Measurements from ENCODE around the gene OR8B8.

The OR8B8 gene

GRCh38 chr11:124445646-124446150 is at the start of gene OR8B8:
TSS of gene OR8B8 (minus strand) at chr11:124445696. CDS start at chr11:124441085, 4,611 bp downstream.
- Histone ChIP-seq H3K9ac (ENCODE audit: low read depth, low read length) (no peak within 1 kb of the TSS), H3K9me3 (ENCODE audit: insufficient read depth, low read depth, low read length) (no peaks in the 10 kb centered on the region), H3K36me3 (ENCODE audit: insufficient read depth, low read depth, low read length) (no peaks in the 10 kb centered on the region), H3K27me3 (ENCODE audit: insufficient read depth, low read length) (no peaks in the 10 kb centered on the region), H3K27ac (ENCODE audit: low read length) (no peak within 1 kb of the TSS), H3K4me3 (ENCODE audit: low read length) (no peak within 1 kb of the TSS), H3K4me1 (ENCODE audit: insufficient read depth, low read length) (no peaks in the 10 kb centered on the region)

GRCh38 chr11:124493016-124493655 is 47.6 kb upstream of the OR8B8 start:
- Histone ChIP-seq H3K9me3 (ENCODE audit: insufficient read depth, low read depth, low read length) (no peaks in the 10 kb centered on the region), H3K27ac (ENCODE audit: low read length) (no peak overlapping the region), H3K27me3 (ENCODE audit: insufficient read depth, low read length) (no peaks in the 10 kb centered on the region), H3K4me3 (ENCODE audit: low read length) (no peak overlapping the region), H3K9ac (ENCODE audit: low read depth, low read length) (no peak overlapping the region), H3K36me3 (ENCODE audit: insufficient read depth, low read depth, low read length) (no peaks in the 10 kb centered on the region), H3K4me1 (ENCODE audit: insufficient read depth, low read length) (no peaks in the 10 kb centered on the region)

- Histone ChIP-seq H3K27me3 (ENCODE audit: insufficient read depth, low read length) (no peaks in the 10 kb centered on the region), H3K9me3 (ENCODE audit: insufficient read depth, low read depth, low read length) (no peaks in the 10 kb centered on the region), H3K27ac (ENCODE audit: low read length) (no peak overlapping the region), H3K4me1 (ENCODE audit: insufficient read depth, low read length) (peaks cover 6% of the 10 kb centered on the region; the same call in 1 of the 2 replicates), H3K36me3 (ENCODE audit: insufficient read depth, low read depth, low read length) (no peaks in the 10 kb centered on the region), H3K9ac (ENCODE audit: low read depth, low read length) (no peak overlapping the region), H3K4me3 (ENCODE audit: low read length) (no peak overlapping the region)
Observed at GRCh38 chr11:124483422-124483821, 37.9 kb upstream of the OR8B8 start.

- no peaks in the 10 kb centered on the region for H3K27me3 ChIP-seq (ENCODE audit: insufficient read depth, low read length)
- peaks cover 6% of the 10 kb centered on the region; the same call in 1 of the 2 replicates for H3K4me1 ChIP-seq (ENCODE audit: insufficient read depth, low read length)
- no peak overlapping the region for H3K4me3 ChIP-seq (ENCODE audit: low read length)
- H3K9ac ChIP-seq (ENCODE audit: low read depth, low read length): no peak overlapping the region
- no peaks in the 10 kb centered on the region for H3K9me3 ChIP-seq (ENCODE audit: insufficient read depth, low read depth, low read length)
- H3K27ac ChIP-seq (ENCODE audit: low read length): no peak overlapping the region
- H3K36me3 ChIP-seq (ENCODE audit: insufficient read depth, low read depth, low read length): no peaks in the 10 kb centered on the region
Observed at GRCh38 chr11:124482362-124483147, 37.1 kb upstream of the OR8B8 start.

- Histone ChIP-seq H3K27me3 (ENCODE audit: insufficient read depth, low read length) (no peaks in the 10 kb centered on the region), H3K36me3 (ENCODE audit: insufficient read depth, low read depth, low read length) (no peaks in the 10 kb centered on the region), H3K9ac (ENCODE audit: low read depth, low read length) (peak overlapping the region; percentile 39; the same call in 1 of the 2 replicates), H3K4me3 (ENCODE audit: low read length) (peak overlapping the region; percentile 62), H3K4me1 (ENCODE audit: insufficient read depth, low read length) (peaks cover 6% of the 10 kb centered on the region; the same call in 1 of the 2 replicates), H3K27ac (ENCODE audit: low read length) (no peak overlapping the region), H3K9me3 (ENCODE audit: insufficient read depth, low read depth, low read length) (no peaks in the 10 kb centered on the region)
Observed at GRCh38 chr11:124481365-124482323, 36.1 kb upstream of the OR8B8 start.

- Histone ChIP-seq H3K27me3 (ENCODE audit: insufficient read depth, low read length) (no peaks in the 10 kb centered on the region), H3K36me3 (ENCODE audit: insufficient read depth, low read depth, low read length) (no peaks in the 10 kb centered on the region), H3K4me1 (ENCODE audit: insufficient read depth, low read length) (peaks cover 11% of the 10 kb centered on the region; the same call in 1 of the 2 replicates), H3K9ac (ENCODE audit: low read depth, low read length) (no peak overlapping the region), H3K4me3 (ENCODE audit: low read length) (no peak overlapping the region), H3K9me3 (ENCODE audit: insufficient read depth, low read depth, low read length) (no peaks in the 10 kb centered on the region), H3K27ac (ENCODE audit: low read length) (no peak overlapping the region)
Observed at GRCh38 chr11:124479561-124479960, 34.1 kb upstream of the OR8B8 start.

- peaks cover 11% of the 10 kb centered on the region; the same call in 1 of the 2 replicates for H3K4me1 ChIP-seq (ENCODE audit: insufficient read depth, low read length)
- H3K4me3 ChIP-seq (ENCODE audit: low read length): no peak overlapping the region
- no peak overlapping the region for H3K9ac ChIP-seq (ENCODE audit: low read depth, low read length)
- H3K36me3 ChIP-seq (ENCODE audit: insufficient read depth, low read depth, low read length): no peaks in the 10 kb centered on the region
- H3K27me3 ChIP-seq (ENCODE audit: insufficient read depth, low read length): no peaks in the 10 kb centered on the region
- H3K9me3 ChIP-seq (ENCODE audit: insufficient read depth, low read depth, low read length): no peaks in the 10 kb centered on the region
- H3K27ac ChIP-seq (ENCODE audit: low read length): no peak overlapping the region
Observed at GRCh38 chr11:124475265-124475664, 29.8 kb upstream of the OR8B8 start.

- Histone ChIP-seq H3K27ac (ENCODE audit: low read length) (no peak overlapping the region), H3K9ac (ENCODE audit: low read depth, low read length) (no peak overlapping the region), H3K9me3 (ENCODE audit: insufficient read depth, low read depth, low read length) (no peaks in the 10 kb centered on the region), H3K4me1 (ENCODE audit: insufficient read depth, low read length) (peaks cover 11% of the 10 kb centered on the region; the same call in 1 of the 2 replicates), H3K4me3 (ENCODE audit: low read length) (no peak overlapping the region), H3K27me3 (ENCODE audit: insufficient read depth, low read length) (no peaks in the 10 kb centered on the region), H3K36me3 (ENCODE audit: insufficient read depth, low read depth, low read length) (no peaks in the 10 kb centered on the region)
Observed at GRCh38 chr11:124474779-124475178, 29.3 kb upstream of the OR8B8 start.

GRCh38 chr11:124474079-124474478 is 28.6 kb upstream of the OR8B8 start:
- Histone ChIP-seq H3K4me1 (ENCODE audit: insufficient read depth, low read length) (peaks cover 11% of the 10 kb centered on the region; the same call in 1 of the 2 replicates), H3K27me3 (ENCODE audit: insufficient read depth, low read length) (no peaks in the 10 kb centered on the region), H3K4me3 (ENCODE audit: low read length) (no peak overlapping the region), H3K36me3 (ENCODE audit: insufficient read depth, low read depth, low read length) (no peaks in the 10 kb centered on the region), H3K27ac (ENCODE audit: low read length) (no peak overlapping the region), H3K9ac (ENCODE audit: low read depth, low read length) (no peak overlapping the region), H3K9me3 (ENCODE audit: insufficient read depth, low read depth, low read length) (no peaks in the 10 kb centered on the region)

- no peaks in the 10 kb centered on the region for H3K9me3 ChIP-seq (ENCODE audit: insufficient read depth, low read depth, low read length)
- no peaks in the 10 kb centered on the region for H3K36me3 ChIP-seq (ENCODE audit: insufficient read depth, low read depth, low read length)
- no peaks in the 10 kb centered on the region for H3K27me3 ChIP-seq (ENCODE audit: insufficient read depth, low read length)
- peaks cover 11% of the 10 kb centered on the region; the same call in 1 of the 2 replicates for H3K4me1 ChIP-seq (ENCODE audit: insufficient read depth, low read length)
- H3K4me3 ChIP-seq (ENCODE audit: low read length): no peak overlapping the region
- H3K9ac ChIP-seq (ENCODE audit: low read depth, low read length): no peak overlapping the region
- H3K27ac ChIP-seq (ENCODE audit: low read length): no peak overlapping the region
Observed at GRCh38 chr11:124473476-124473875, 28.0 kb upstream of the OR8B8 start.

GRCh38 chr11:124470561-124471227 is 25.2 kb upstream of the OR8B8 start:
- H3K27ac ChIP-seq (ENCODE audit: low read length): no peak overlapping the region
- H3K4me1 ChIP-seq (ENCODE audit: insufficient read depth, low read length): peaks cover 11% of the 10 kb centered on the region; the same call in 1 of the 2 replicates
- no peak overlapping the region for H3K9ac ChIP-seq (ENCODE audit: low read depth, low read length)
- no peak overlapping the region for H3K4me3 ChIP-seq (ENCODE audit: low read length)
- H3K36me3 ChIP-seq (ENCODE audit: insufficient read depth, low read depth, low read length): no peaks in the 10 kb centered on the region
- H3K9me3 ChIP-seq (ENCODE audit: insufficient read depth, low read depth, low read length): no peaks in the 10 kb centered on the region
- H3K27me3 ChIP-seq (ENCODE audit: insufficient read depth, low read length): no peaks in the 10 kb centered on the region

Data from iPS-20b (cell line).